GM18502 (cell line): ENCODE results near the gene KIAA0753.

Experiments
- ATAC-seq: cut with Tn5 transposase; IDR thresholded peaks from one replicate; pipeline ENCODE4 v1.9.1; 2021; ENCODE audit warnings: mild to moderate bottlenecking; ENCODE audit not compliant: unreplicated experiment, poor library complexity

KIAA0753 gene

DNA sequence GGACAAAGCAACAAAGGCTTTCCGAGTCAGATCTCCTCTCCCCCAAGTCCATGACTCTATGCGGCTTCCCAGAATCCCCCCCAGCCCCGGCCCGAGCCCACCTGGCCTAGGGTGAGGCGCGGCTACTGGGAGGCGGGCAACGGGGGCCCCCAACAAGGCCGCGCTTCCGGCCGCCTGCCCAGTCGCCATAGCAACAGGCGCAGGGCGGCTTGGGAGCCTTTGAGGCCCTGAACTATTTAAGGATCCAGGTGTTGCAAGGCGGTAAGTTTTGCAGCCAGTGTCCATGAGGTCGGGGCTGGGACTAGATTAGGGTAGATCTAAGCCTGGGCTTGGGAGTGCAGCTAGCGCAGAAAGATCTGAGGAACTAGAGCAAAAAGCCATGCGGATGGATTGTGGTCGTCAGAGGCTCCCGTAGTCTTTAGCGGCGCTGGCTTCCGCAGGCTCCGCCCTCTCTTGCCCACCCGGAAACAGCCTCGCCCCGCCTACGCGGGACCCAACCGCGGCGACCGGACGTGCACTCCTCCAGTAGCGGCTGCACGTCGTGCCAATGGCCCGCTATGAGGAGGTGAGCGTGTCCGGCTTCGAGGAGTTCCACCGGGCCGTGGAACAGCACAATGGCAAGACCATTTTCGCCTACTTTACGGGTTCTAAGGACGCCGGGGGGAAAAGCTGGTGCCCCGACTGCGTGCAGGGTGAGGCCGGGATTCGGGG is at the start of gene KIAA0753, which contains the start of gene TXNDC17:
Gene KIAA0753, minus strand, starts transcription at position 176 of the 711 bp plus-strand sequence. CDS start 5,608 bp downstream, outside the sequence.
Gene TXNDC17, plus strand, starts transcription at position 525 of the 711 bp plus-strand sequence. Its CDS starts 23 bp downstream, at position 548.
- ATAC-seq = peak; percentile 90

DNA sequence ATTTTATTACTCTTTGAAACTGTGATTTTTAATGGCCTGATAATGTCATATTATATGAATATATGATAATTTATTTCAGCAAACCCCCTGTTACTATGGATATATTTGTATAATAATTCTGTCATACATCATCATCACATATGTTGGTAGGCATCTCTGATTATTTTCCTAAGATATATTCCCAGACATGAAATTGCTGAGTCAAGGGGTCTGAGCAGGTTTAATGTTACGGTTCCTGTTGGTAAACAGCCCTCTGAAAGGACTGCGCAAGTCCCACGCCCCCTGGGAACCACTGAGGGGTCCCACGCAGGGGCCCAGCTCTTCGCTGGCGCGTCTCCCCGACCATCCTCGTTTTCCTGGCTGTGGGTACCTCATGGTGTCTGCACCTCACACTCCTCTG is 48.4 kb upstream of the KIAA0753 start:
- no peak for ATAC-seq

DNA sequence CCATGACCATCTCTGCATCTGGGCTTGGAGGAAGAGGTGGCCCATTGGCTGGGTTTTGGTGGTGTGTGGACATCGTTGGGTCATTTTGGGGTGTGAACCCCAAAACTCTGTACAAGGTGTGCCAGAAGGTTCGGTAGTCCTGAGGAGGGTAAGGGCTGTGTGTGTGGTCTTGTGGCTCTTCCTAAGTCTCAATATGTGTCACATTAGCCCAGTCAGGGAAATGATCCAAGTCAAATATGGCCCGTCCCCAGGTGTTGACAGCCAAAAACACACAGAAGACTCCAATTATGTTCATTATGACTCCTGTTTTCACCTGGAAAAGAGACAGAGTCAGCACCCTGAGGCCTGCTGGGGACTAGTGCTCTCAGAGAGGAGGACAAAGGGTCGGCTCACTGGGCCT is 45.5 kb upstream of the KIAA0753 start:
- ATAC-seq = no peak

DNA sequence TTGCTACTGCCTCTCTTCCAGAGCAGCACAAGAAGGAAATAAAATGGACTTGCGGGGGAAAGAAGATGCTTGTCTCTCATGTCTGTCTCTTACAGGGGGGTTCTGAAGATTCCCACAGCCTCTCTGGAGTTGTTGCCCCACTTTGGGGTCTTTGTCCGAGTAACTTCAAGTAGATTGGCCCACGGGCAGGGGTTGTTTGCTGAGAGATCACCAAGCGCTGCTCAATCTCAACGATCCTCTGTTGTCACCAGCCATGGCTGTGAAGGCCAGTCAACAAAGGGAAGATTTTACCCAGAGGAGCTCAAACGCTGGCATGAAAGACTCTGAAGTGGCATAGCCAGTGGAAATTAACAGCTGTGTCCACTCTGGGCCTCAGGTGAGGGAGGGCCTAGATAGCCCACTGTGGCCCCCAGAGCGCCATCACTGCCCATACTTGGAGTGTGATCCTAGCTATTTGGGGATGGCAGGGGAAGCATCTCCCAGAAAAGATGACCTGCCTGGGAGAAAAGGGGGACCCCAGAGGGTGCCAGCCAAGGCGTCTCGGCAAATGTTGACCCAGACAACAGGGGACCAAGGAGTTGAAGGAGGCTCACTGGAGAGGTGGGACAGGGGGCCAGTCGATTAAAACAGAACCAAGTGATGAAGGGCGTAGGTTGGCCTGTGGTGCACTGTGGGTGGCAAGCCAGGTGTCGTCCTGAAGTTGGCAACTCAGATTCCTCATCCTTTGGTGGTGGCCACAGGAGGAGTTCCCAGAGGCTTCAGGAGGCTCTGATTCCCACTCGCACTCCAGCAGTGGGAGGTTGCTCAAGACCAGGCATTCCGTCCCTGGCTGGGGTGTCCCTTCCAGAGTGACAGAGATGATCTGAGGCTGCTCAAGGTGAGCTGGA is 44.6 kb upstream of the KIAA0753 start:
- no peak for ATAC-seq

DNA sequence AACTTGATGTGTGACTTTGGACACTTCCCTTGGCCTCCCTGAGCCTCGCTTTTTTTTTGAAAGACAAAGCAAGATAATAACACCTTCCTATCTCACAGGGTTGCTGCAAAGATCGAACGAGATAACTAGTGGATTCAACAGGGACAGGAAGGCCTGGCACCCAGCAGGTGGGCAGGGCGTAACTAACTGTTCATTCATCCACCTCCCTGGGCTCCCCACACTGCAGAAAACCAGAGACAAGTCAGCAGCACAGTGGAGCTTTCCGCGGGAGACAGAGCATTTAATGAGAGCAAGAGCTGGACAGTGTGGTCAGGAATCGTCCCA is 43.9 kb upstream of the KIAA0753 start:
- no peak for ATAC-seq

DNA sequence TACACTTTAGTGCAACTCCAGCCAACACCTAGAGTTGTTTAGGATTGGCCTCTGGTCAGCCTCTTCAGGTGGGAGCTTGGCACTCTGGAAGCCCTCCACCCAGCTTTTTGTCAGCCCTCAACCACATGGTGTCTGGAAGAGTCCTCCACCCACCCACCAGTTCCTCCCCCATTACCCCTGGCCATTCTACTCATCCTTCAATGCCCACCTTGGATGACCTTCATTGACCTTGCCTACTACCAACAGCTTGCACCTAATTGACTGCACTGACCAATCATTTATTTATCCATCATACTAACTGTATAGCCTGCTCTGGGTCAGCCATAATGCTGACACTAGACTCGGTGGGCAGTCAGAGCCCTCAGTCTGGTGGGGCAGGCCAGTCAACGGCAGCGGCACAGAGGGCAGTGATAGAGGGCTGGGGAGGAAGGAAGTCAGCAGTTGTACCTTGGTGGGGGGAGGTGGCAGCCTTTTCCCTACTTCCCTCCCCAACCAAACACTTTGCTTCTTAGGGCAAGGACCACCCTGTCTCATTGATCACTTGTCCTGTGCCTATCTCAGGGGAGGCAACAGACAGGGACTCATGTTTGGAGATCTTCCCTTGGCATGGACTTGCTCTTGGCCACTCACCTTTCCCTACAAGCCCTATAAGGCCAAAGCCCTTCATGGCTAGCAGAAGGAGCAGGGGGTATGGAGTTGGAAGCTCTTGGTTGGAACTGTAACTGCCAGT is 43.4 kb upstream of the KIAA0753 start:
- no peak for ATAC-seq

DNA sequence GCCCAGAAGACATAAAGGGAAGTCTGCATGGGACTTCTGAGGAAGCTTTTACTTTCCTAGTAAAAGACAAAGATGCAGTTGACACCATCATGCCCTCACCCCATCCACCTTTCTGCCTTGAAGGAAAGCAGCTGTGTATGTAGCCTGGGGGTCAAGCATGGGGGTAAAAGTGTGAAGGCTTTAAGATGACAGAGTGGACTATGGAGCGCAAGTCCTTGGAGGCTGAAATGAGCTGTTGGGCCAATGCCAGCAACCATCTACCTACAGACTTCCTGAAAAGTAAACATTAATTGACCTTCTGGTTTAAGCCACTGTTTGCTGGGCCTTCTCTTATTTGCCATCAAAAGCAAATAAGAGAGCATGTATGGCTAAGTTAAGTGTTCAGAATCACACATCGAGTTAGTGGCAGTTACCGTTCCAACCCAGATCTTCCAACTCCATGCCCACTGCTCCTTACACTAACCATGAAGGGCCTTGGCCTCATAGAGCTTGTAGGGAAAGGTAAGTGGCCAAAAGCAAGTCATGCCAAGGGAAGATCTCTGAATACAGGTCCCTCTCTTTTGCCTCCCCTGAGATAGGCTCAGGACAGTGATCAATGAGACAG is 42.7 kb upstream of the KIAA0753 start:
- no peak for ATAC-seq

DNA sequence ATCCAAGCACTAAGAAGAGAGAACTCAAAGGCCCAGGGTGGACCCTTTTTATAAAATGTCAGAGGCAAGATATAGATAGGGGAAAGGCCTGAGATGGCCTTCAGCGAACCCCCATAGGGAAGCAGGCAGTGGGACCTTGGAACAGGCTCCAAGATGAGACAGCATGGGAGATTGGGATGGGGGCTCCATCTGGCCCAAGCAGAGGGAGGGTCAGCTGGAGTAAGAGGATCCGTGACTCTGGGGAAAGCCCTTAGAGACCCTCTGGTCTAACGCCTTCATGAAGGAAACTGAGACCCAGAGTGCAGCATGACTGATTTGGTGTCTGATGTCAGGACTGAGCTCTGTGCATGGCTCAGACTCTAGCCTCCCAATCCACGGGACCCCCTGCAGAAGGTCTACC is 41.8 kb upstream of the KIAA0753 start:
- no peak for ATAC-seq

DNA sequence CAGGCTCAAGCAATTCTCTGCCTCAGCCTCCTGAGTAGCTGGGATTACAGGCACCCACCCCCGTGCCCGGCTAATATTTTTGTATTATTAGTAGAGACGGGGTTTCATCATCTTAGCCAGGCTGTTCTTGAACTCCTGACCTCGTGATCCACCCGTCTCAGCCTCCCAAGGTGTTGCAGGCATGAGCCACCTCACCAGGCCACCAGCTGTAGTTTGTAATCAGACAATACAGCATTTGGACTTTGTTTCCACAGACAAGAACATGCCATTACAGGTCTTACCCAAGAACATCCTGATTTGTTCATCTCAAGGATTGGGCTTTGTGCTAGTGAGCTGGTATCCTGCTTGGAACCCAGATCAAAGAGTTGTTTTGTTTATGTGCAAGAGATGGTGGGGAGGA is 41.2 kb upstream of the KIAA0753 start:
- no peak for ATAC-seq

DNA sequence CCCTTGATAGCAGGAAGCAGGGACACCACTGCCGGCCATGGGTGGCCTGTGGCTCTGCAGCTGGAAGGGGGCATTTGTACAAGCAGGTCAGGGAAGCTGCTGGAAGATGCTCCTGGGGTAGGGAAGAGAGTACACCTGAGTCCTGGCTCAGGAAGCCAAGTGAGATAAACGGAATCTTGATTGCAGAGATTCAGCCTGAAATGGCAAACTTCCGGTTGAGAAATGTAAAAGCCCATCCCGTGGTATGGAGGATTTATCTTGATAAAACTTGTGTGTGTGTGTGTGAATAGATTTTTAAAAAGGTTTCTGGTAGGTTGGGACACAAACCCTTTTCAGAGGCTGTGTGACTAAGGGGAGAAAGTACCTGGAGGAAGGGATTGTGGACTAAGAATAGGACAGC is 40.7 kb upstream of the KIAA0753 start:
- no peak for ATAC-seq

DNA sequence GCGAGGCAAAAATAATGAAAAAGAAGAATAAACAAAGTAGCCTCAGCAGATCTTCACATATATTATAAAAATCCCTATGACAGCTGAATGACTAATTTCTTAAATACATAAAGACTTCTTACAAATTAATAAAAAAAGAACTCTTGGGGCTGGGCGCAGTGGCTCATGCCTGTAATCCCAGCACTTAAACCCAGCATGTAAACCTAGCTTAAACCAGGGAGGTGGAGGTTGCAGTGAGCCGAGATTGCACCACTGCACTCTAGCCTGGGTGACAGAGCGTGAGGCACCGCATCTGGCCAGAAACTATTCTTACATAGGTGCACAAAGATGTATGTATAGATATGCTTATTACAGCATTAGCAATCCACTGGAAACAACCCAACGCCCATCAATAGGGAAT is 38.7 kb upstream of the KIAA0753 start:
- ATAC-seq = no peak

DNA sequence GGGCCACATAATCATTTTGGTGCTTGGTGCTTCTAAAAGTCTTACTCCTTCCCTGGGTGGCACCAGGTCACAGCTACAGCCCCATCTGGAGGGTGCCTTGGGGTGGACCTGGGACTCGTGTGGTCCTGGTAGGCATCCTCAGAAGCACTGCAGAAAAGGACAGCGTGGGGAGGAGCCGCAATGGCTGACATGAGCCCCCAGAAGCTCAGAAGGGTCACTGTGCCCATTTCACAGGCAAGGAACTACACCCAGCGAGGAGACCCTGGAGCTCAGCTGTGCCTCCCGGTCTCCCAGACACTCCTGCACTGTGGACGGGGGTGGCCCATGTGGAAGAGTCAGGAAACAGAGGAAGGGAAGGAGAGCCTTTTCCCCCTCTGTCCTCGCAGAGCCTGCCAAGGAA is 37.4 kb upstream of the KIAA0753 start:
- ATAC-seq = no peak

DNA sequence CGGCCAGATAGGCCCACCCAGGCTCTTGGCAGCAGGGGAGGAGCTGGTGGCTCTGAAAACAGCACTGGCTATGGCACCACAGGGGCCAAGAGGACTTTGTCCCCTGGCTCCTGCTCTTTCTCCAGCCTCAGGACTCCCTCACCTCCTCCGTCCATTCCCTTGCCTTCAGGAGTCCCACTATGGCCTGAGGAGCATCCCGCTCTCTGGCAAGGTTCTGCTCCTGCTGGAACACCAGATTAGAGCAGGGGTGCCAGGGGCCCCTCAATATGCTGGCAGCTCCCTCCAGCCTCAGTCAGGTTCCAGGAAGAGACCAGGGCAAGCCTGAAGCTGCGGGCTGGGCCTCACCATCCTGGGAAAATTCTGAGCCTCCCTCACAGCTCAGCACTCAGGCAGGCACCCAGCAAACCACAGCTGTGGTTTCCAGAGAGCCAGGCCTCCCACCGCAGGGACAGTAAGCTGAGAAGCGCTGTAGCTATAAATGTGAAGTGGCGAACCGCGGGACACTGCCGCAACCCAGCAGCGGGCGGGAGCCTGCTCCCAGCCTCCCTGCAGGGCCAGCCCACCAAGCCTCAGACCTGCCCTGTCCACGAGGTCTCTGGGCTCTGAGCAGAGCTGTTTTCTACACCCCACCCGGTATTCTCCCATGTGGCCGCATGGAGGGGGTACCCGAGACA is 36.8 kb upstream of the KIAA0753 start:
- ATAC-seq = no peak

DNA sequence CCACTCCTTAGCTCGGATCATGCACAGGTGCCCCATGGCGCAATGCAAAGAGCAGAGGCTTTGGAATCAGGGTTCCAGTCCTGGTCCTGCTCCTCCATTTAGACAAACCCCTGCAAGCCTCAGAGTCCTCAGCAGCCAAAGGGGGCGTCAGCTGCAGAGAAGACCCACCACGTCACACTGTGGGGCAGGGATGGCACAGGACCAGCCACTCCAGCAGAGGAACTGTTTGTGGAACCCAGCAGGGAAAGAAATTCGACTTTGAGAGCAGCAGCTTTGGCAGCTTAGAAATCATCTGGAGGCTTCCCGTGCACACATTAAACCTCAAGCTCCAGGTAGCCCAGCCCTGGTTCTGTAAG is 36.3 kb upstream of the KIAA0753 start:
- ATAC-seq = no peak

DNA sequence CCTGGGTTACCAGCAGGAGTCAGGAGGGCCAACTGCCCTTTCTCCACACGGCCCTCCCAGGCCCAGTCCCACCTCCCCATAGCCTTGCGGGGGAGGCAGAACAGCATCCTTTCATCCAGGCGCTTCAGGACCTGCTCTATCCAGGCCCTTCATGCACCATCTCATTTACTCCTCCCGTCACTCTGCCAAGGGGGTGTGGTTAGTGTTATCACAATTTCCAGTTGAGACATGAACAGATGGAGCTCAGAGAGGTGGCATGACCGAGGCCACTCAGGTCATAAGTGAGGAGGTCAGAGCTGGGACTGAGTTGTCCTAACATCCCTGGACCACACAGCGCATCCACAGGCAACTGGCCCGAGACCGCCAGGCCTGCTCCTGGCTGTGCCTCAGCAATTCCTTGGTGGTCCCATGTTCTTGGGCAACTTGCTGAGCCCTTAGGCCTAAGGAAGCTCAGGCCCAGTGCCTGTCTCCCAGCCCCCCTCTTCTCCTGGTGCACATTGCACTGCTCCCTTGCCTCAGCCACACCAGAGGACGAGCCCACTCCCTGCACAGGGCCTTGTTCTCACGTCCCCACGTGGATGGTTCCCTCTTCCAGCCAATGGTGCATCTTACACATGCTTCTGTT is 34.8 kb upstream of the KIAA0753 start:
- ATAC-seq = no peak

DNA sequence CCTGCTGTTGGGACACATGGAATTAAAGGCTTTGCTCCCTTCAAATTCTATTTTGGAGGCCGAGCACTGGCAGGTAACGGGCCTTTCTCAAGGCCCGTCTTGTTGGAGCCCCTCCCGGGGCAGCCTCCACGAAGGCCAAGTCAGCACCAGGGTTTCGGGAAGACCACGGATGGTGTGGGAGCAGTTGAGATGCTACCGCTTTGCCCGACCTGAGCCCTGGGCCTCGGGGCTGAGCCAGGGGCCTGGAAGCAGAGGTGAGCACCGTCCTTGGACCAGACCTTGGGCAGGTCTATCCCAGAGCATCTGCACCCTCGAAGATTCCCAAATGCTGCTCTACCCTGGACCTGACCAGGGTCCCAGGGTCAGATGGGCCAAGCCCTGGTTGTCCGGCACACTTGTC is 34.1 kb upstream of the KIAA0753 start:
- no peak for ATAC-seq

DNA sequence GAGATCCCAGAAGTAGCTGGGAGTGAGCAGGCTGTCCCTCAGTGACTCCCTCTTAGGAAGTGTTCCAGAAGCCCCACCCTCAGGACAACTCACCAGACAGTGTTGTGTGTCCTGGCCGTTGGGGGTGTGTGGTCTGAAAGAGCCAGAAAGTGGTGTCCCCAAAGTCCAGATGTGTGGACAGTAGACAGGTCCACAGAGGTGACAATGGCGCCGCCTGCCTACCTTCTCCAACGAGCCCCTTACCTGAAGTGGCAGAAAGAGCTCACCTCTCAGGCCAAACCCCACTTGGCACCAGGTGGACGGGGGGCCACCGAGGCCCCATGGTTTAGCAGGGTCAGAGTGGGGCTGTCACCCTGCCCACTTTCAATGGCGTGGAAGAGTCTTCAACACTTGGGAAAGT is 30.9 kb upstream of the KIAA0753 start:
- no peak for ATAC-seq

DNA sequence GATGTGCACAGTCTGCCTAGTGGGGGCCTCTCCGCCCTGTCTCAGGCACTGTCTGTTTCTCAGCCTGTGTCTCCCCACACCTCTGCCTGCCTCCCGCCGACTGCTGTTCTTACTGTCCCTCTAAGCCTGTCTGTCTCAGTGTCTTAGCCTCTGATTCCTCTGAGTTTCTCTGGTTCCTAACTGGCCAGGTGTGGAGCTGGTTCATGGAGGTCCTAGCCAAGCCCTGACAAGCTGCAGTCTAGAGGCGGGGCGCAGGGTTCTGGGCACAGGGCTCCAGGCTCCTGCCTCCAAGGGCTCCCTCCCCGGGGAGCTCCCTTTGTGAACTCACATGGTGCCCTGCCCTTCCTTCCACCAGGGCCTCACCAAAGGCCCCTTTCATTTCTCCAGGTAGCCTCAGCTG is 30.5 kb upstream of the KIAA0753 start:
- ATAC-seq = no peak

DNA sequence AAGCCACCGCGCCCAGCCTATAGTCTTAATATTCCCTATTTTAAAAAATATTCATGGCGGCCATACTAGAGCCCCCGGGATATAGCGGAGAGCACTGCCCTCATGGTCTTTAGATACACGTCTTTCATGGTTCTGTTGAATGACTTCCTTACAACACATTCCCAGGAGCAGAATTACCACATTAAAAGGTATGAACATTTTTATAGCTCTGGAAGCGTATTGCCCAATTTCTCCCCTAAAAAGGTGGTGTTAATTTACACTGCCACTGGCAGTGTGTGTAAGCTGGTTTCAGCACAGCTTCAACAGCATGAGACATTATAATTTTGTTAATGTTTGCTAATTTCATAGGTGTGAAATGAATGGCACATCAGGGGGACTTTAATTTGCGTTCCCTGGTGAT is 30.1 kb upstream of the KIAA0753 start:
- no peak for ATAC-seq
